ENCODE measurements around the gene GP1BB. TPM values are rescaled to one million over a fixed set of nuclear protein-coding genes. Genes with fewer than 3 reads are reported as not detected.

Gene GP1BB
- total and polyA plus RNA-seq, 10 of the 15 experiments (the other 5 are each of a cell fraction or from before 2014, with no cell fraction given) = 0.05 to 0.28 (median 0.28) TPM; not detected in 7

GRCh38 chr22:19753996-19754700 lies 30.8 kb downstream of the GP1BB start:
- ChIA-PET SMC1A (ENCODE audit: uncharacterized antibody, unreplicated experiment) (no interaction called here), RAD21 (ENCODE audit: unreplicated experiment) (no interaction called here), POLR2A (no interaction called here), CTCF (no interaction called here)
- Histone ChIP-seq H2AFZ (ENCODE audit: control insufficient read depth, low read depth, low read length) (no peak overlapping the region), H3K4me1 (ENCODE audit: control insufficient read depth, insufficient read depth, low read length) (peaks cover 6% of the 10 kb centered on the region), H3K9ac (ENCODE audit: control insufficient read depth, insufficient read depth, low read length) (no peak overlapping the region), H3K9me3 (replicated peaks; ENCODE audit: control insufficient read depth, insufficient read depth, low read length) (no peaks in the 10 kb centered on the region), H4K20me1 (ENCODE audit: control insufficient read depth, insufficient read depth) (peaks cover 4% of the 10 kb centered on the region), H3K4me3 (no peak overlapping the region), H3K79me2 (ENCODE audit: control insufficient read depth, insufficient read depth, low read length) (no peaks in the 10 kb centered on the region), H3K4me2 (ENCODE audit: control insufficient read depth, insufficient read depth) (no peak overlapping the region), H3K36me3 (ENCODE audit: control insufficient read depth in 2 of 2, insufficient read depth in 2 of 2, low read length in 1 of 2) (no peaks in the 10 kb centered on the region), H3K27me3 (replicated peaks in 1 of 2; ENCODE audit: control insufficient read depth in 2 of 2, insufficient read depth in 2 of 2, low read length in 1 of 2) (peaks cover 17 to 26% of the 10 kb centered on the region in 2 experiments), H3K27ac (ENCODE audit: control insufficient read depth, insufficient read depth) (no peak overlapping the region)
- no TSS peak for BruUV-seq (replicated peaks)
- ATAC-seq = no peak
- TF ChIP-seq SREBF2 (IDR thresholded peaks at IDR 0.05; ENCODE audit: low read length) = no peak
- TF ChIP-seq CBFB (IDR thresholded peaks at IDR 0.05; ENCODE audit: low read depth) = no peak
- no peak for TF ChIP-seq HSF1 (IDR thresholded peaks at IDR 0.05; ENCODE audit: low read depth, low read length)
- no peak for TF ChIP-seq SUPT20H (IDR thresholded peaks at IDR 0.05; ENCODE audit: borderline replicate concordance, control insufficient read depth, low read depth, low read length)
- TF ChIP-seq SMC3 (IDR thresholded peaks at IDR 0.05; ENCODE audit: borderline replicate concordance, low read length) = no peak
- TF ChIP-seq ZBTB11 (CRISPR knock-in tag; IDR thresholded peaks at IDR 0.05) = no peak
- no peak for TF ChIP-seq NKRF (conservative IDR thresholded peaks at IDR 0.05)
- TF ChIP-seq SPI1 (IDR thresholded peaks at IDR 0.05; ENCODE audit: borderline replicate concordance, insufficient read depth, low read depth, low read length) = no peak
- TF ChIP-seq RCOR1 (conservative IDR thresholded peaks at IDR 0.05; ENCODE audit: low read depth, low read length) = no peak
- TF ChIP-seq ZBTB33 (IDR thresholded peaks at IDR 0.05) = no peak
- no peak for TF ChIP-seq ASH2L (IDR thresholded peaks at IDR 0.05; ENCODE audit: borderline replicate concordance, low read depth)
- no peak for TF ChIP-seq RBBP5 (conservative IDR thresholded peaks at IDR 0.05)
- TF ChIP-seq RFX5 (IDR thresholded peaks at IDR 0.05; ENCODE audit: low read depth, low read length) = no peak
- intact Hi-C loops (cut with micrococcal nuclease; ENCODE audit: unreplicated experiment) (no loop called here), in situ Hi-C loops (cut with MboI) (no loop called here)
- 40% methylated on average over 14 of the region's 14 CpGs for WGBS (ENCODE audit: insufficient coverage, insufficient replicate concordance, low lambda C conversion rate, missing lambda C conversion rate)
- no peak for DNase-seq (ENCODE audit: low read depth, low spot score)
- FAIRE-seq = no peak
